ENCODE data around the gene CSNK1E. TPM values are rescaled to one million over a fixed set of nuclear protein-coding genes. Genes with fewer than 3 reads are reported as not detected.
"Not testable (repeated sequence)": the region's sequence is repeated elsewhere in the genome, so short reads cannot be mapped to it uniquely, and the experiment has no call there.

Gene CSNK1E
- 100 to 1,000 TPM; 104 to 105 TPM for total RNA-seq

- ChIA-PET CTCF (interaction anchor here (1.0 to 1.2 kb wide), 3 partner anchors 11 to 265 kb away, joined by 3 to 4 read pairs (median 4); no protein-coding TSS in a partner anchor), POLR2A (interaction anchor here (0.9 kb wide), 1 partner anchor 11 kb away, joined by 4 read pairs; no protein-coding TSS in a partner anchor)
- DNase-seq = peak; percentile 77
- H3K9me3 Mint-ChIP-seq = no peaks in the 10 kb centered on the region
- no peaks in the 10 kb centered on the region for H3K27me3 Mint-ChIP-seq
- intact Hi-C loops (cut with micrococcal nuclease) = loop anchor here (2.0 to 5.0 kb wide), 3 partner anchors 35 to 115 kb away; partner anchors contain the start of genes MAFF and TMEM184B
- peak within 1 kb of the TSS; percentile 85 for H3K4me3 Mint-ChIP-seq
- H3K36me3 Mint-ChIP-seq = peaks cover 6% of the 10 kb centered on the region
- H3K4me1 Mint-ChIP-seq (ENCODE audit: low read depth) = peaks cover 44% of the 10 kb centered on the region
- peak within 1 kb of the TSS; percentile 81 for H3K27ac Mint-ChIP-seq
Measured at GRCh38 chr22:38317122-38317994, at the start of gene CSNK1E. TSS of gene CSNK1E (minus strand) at chr22:38317433. CDS start at chr22:38314157, 3,276 bp downstream.

GRCh38 chr22:38365829-38366228 is 48.6 kb upstream of the CSNK1E start:
- H3K27me3 Mint-ChIP-seq; H3K27ac Mint-ChIP-seq; CTCF ChIA-PET; H3K4me3 Mint-ChIP-seq; DNase-seq; H3K9me3 Mint-ChIP-seq; H3K4me1 Mint-ChIP-seq (ENCODE audit: low read depth); H3K36me3 Mint-ChIP-seq; intact Hi-C loops (cut with micrococcal nuclease); POLR2A ChIA-PET: not testable (repeated sequence)

GRCh38 chr22:38365174-38365573 is 47.9 kb upstream of the CSNK1E start:
- H3K36me3 Mint-ChIP-seq; H3K4me3 Mint-ChIP-seq; H3K4me1 Mint-ChIP-seq (ENCODE audit: low read depth); CTCF ChIA-PET; DNase-seq; H3K9me3 Mint-ChIP-seq; POLR2A ChIA-PET; intact Hi-C loops (cut with micrococcal nuclease); H3K27ac Mint-ChIP-seq; H3K27me3 Mint-ChIP-seq: not testable (repeated sequence)

GRCh38 chr22:38360560-38360959 is 43.3 kb upstream of the CSNK1E start:
- H3K4me1 Mint-ChIP-seq (ENCODE audit: low read depth); H3K9me3 Mint-ChIP-seq; H3K27ac Mint-ChIP-seq; intact Hi-C loops (cut with micrococcal nuclease); H3K36me3 Mint-ChIP-seq; CTCF ChIA-PET; POLR2A ChIA-PET; H3K27me3 Mint-ChIP-seq; H3K4me3 Mint-ChIP-seq; DNase-seq: not testable (repeated sequence)

GRCh38 chr22:38359817-38360216 is 42.6 kb upstream of the CSNK1E start:
- H3K27me3 Mint-ChIP-seq = not testable (repeated sequence)

GRCh38 chr22:38357971-38358370 is 40.7 kb upstream of the CSNK1E start:
- H3K4me3 Mint-ChIP-seq; POLR2A ChIA-PET; H3K9me3 Mint-ChIP-seq; H3K27ac Mint-ChIP-seq; DNase-seq; H3K36me3 Mint-ChIP-seq; H3K27me3 Mint-ChIP-seq; H3K4me1 Mint-ChIP-seq (ENCODE audit: low read depth): not testable (repeated sequence)
- CTCF ChIA-PET = interaction anchor here (1.1 kb wide), 1 partner anchor 306 kb away, joined by 3 read pairs; no protein-coding TSS in a partner anchor
- intact Hi-C loops (cut with micrococcal nuclease) = loop anchor here (10.0 kb wide), 1 partner anchor 253 kb away; no protein-coding TSS in a partner anchor

More at GRCh38 chr22:38359817-38360216, 42.6 kb upstream of the CSNK1E start:
- DNase-seq; POLR2A ChIA-PET; H3K4me3 Mint-ChIP-seq; CTCF ChIA-PET; H3K4me1 Mint-ChIP-seq (ENCODE audit: low read depth); H3K36me3 Mint-ChIP-seq; H3K27ac Mint-ChIP-seq; H3K9me3 Mint-ChIP-seq: not testable (repeated sequence)
- intact Hi-C loops (cut with micrococcal nuclease) = loop anchor here (10.0 kb wide), 1 partner anchor 255 kb away; no protein-coding TSS in a partner anchor

- intact Hi-C loops (cut with micrococcal nuclease) = loop anchor here (10.0 kb wide), 1 partner anchor 250 kb away; no protein-coding TSS in a partner anchor
- no peak for DNase-seq
- ChIA-PET POLR2A (no interaction called here), CTCF (interaction anchor here (1.3 to 3.9 kb wide), 3 partner anchors 56 to 303 kb away, joined by 4 to 21 read pairs (median 5); partner anchors contain the start of gene PICK1)
- H3K36me3 Mint-ChIP-seq = peaks cover 1% of the 10 kb centered on the region
- no peaks in the 10 kb centered on the region for H3K9me3 Mint-ChIP-seq
- no peak overlapping the region for H3K27ac Mint-ChIP-seq
- H3K27me3 Mint-ChIP-seq = no peaks in the 10 kb centered on the region
- H3K4me3 Mint-ChIP-seq = no peak overlapping the region
- no peaks in the 10 kb centered on the region for H3K4me1 Mint-ChIP-seq (ENCODE audit: low read depth)
Measured at GRCh38 chr22:38355275-38355674, 38.0 kb upstream of the CSNK1E start.

GRCh38 chr22:38353701-38354100 is 36.5 kb upstream of the CSNK1E start:
- no peak overlapping the region for H3K27ac Mint-ChIP-seq
- no peaks in the 10 kb centered on the region for H3K4me1 Mint-ChIP-seq (ENCODE audit: low read depth)
- no peaks in the 10 kb centered on the region for H3K36me3 Mint-ChIP-seq
- no peak for DNase-seq
- intact Hi-C loops (cut with micrococcal nuclease) = loop anchor here (1.0 to 10.0 kb wide), 5 partner anchors 36 to 301 kb away; partner anchors contain the start of gene CSNK1E
- no peaks in the 10 kb centered on the region for H3K9me3 Mint-ChIP-seq
- ChIA-PET CTCF (interaction anchor here (1.6 to 3.9 kb wide), 2 partner anchors 296 to 302 kb away, joined by 4 to 21 read pairs; partner anchors contain the start of gene PICK1), POLR2A (interaction anchor here (0.6 kb wide), 1 partner anchor 1175 kb away, joined by 3 read pairs; no protein-coding TSS in a partner anchor)
- no peak overlapping the region for H3K4me3 Mint-ChIP-seq
- no peaks in the 10 kb centered on the region for H3K27me3 Mint-ChIP-seq

- Mint-ChIP-seq H3K4me3 (no peak overlapping the region), H3K27ac (no peak overlapping the region), H3K4me1 (ENCODE audit: low read depth) (no peaks in the 10 kb centered on the region), H3K36me3 (no peaks in the 10 kb centered on the region), H3K9me3 (no peaks in the 10 kb centered on the region), H3K27me3 (no peaks in the 10 kb centered on the region)
- intact Hi-C loops (cut with micrococcal nuclease) = loop anchor here (1.0 to 10.0 kb wide), 5 partner anchors 36 to 301 kb away; partner anchors contain the start of gene CSNK1E
- DNase-seq = peak; percentile 76
- ChIA-PET POLR2A (no interaction called here), CTCF (interaction anchor here (0.6 to 3.9 kb wide), 8 partner anchors 19 to 301 kb away, joined by 3 to 21 read pairs (median 4); no protein-coding TSS in a partner anchor)
Measured at GRCh38 chr22:38353142-38353629, 36.0 kb upstream of the CSNK1E start.

- no peak for DNase-seq
- intact Hi-C loops (cut with micrococcal nuclease) = loop anchor here (2.0 to 10.0 kb wide), 4 partner anchors 35 to 300 kb away; partner anchors contain the start of gene CSNK1E
- H3K27ac Mint-ChIP-seq = no peak overlapping the region
- no peaks in the 10 kb centered on the region for H3K9me3 Mint-ChIP-seq
- H3K36me3 Mint-ChIP-seq = no peaks in the 10 kb centered on the region
- H3K4me3 Mint-ChIP-seq = no peak overlapping the region
- H3K27me3 Mint-ChIP-seq = no peaks in the 10 kb centered on the region
- CTCF ChIA-PET = interaction anchor here (0.6 to 3.9 kb wide), 8 partner anchors 18 to 300 kb away, joined by 3 to 21 read pairs (median 4); no protein-coding TSS in a partner anchor
- no peaks in the 10 kb centered on the region for H3K4me1 Mint-ChIP-seq (ENCODE audit: low read depth)
- POLR2A ChIA-PET = no interaction called here
Measured at GRCh38 chr22:38352436-38352835, 35.2 kb upstream of the CSNK1E start.

- Mint-ChIP-seq H3K4me1 (ENCODE audit: low read depth) (no peaks in the 10 kb centered on the region), H3K9me3 (no peaks in the 10 kb centered on the region), H3K27me3 (peaks cover 3% of the 10 kb centered on the region), H3K4me3 (no peak overlapping the region), H3K36me3 (no peaks in the 10 kb centered on the region), H3K27ac (no peak overlapping the region)
- DNase-seq = no peak
- intact Hi-C loops (cut with micrococcal nuclease) = loop anchor here (5.0 to 10.0 kb wide), 3 partner anchors 33 to 298 kb away; partner anchors contain the start of gene CSNK1E
- POLR2A ChIA-PET = no interaction called here
- CTCF ChIA-PET = interaction anchor here (2.7 kb wide), 1 partner anchor 298 kb away, joined by 14 read pairs; no protein-coding TSS in a partner anchor
Measured at GRCh38 chr22:38350444-38351359, 33.5 kb upstream of the CSNK1E start.

Measured in activated CD4-positive, alpha-beta memory T cell treated with anti-CD3 and anti-CD28 coated beads for 36 hours (primary cell).